Liver (tissue), 9 donors: ENCODE data around the gene MEDAG. TPM values are rescaled to one million over a fixed set of nuclear protein-coding genes. Genes with fewer than 3 reads are reported as not detected.

Source experiments
- DNase-seq: peaks from one replicate; pipeline ENCODE4 v3.0.0-alpha.2; 2017; ENCODE audit warnings: low spot score
- H3K27ac ChIP-seq, 2 donors: one replicate each; pipeline ENCODE4 v1.7.0; 2013; ENCODE audit warnings: inconsistent platforms in 2 of 2, low read length in 2 of 2, control low read depth in 1 of 2, low read depth in 1 of 2, mild to moderate bottlenecking in 1 of 2
- H3K27me3 ChIP-seq, 4 donors: one replicate each; pipeline versions ENCODE4 v1.6.1 to v1.7.0; 2013; ENCODE audit warnings: low read length in 3 of 4, inconsistent platforms in 1 of 4, mild to moderate bottlenecking in 1 of 4, moderate library complexity in 1 of 4; ENCODE audit not compliant: control insufficient read depth in 4 of 4, insufficient read depth in 4 of 4
- H3K36me3 ChIP-seq, 4 donors: one replicate each; pipeline versions ENCODE4 v1.6.1 to v1.7.0; 2013; ENCODE audit warnings: low read length in 3 of 4, mild to moderate bottlenecking in 3 of 4, low read depth in 1 of 4, moderate library complexity in 1 of 4; ENCODE audit not compliant: control insufficient read depth in 4 of 4, insufficient read depth in 3 of 4
- H3K4me1 ChIP-seq, 4 donors: one replicate each; pipeline versions ENCODE4 v1.6.1 to v1.7.0; 2013; ENCODE audit warnings: low read length in 3 of 4, mild to moderate bottlenecking in 3 of 4, moderate library complexity in 1 of 4; ENCODE audit not compliant: control insufficient read depth in 4 of 4, insufficient read depth in 4 of 4
- H3K4me3 ChIP-seq, 3 donors: one replicate each; pipeline versions ENCODE4 v1.6.1 to v1.7.0; 2013; ENCODE audit warnings: low read length in 3 of 3, control low read depth in 1 of 3, low read depth in 1 of 3, mild to moderate bottlenecking in 1 of 3
- H3K9ac ChIP-seq, 2 donors: one replicate each; pipeline ENCODE4 v1.7.0; 2013; ENCODE audit warnings: low read length in 2 of 2, mild to moderate bottlenecking in 2 of 2, moderate library complexity in 2 of 2, control low read depth in 1 of 2, low read depth in 1 of 2
- H3K9me3 ChIP-seq, 4 donors: one replicate each; pipeline versions ENCODE4 v1.6.1 to v1.7.0; 2013; ENCODE audit warnings: low read length in 3 of 4; ENCODE audit not compliant: control insufficient read depth in 4 of 4
- EGR1 ChIP-seq, 2 donors: IDR thresholded peaks; 2 replicates each; pipeline ENCODE4 v1.6.1; 2016 to 2018; ENCODE audit warnings: antibody characterized with exemption in 2 of 2, low read depth in 2 of 2
- FOXA1 ChIP-seq: IDR thresholded peaks from 2 replicates; pipeline ENCODE4 v1.6.1; 2016; ENCODE audit warnings: antibody characterized with exemption
- FOXA2 ChIP-seq: IDR thresholded peaks from 2 replicates; pipeline ENCODE4 v1.6.1; 2016; ENCODE audit warnings: antibody characterized with exemption
- GABPA ChIP-seq, 2 donors: IDR thresholded peaks in 1 of 2; conservative IDR thresholded peaks in 1 of 2; 2 replicates each; pipeline ENCODE4 v1.6.1; 2016; ENCODE audit warnings: antibody characterized with exemption in 2 of 2, mild to moderate bottlenecking in 1 of 2, moderate library complexity in 1 of 2
- HNF4A ChIP-seq, 2 donors: conservative IDR thresholded peaks; 2 replicates each; pipeline ENCODE4 v1.6.1; 2016; ENCODE audit warnings: antibody characterized with exemption in 2 of 2, mild to moderate bottlenecking in 2 of 2
- HNF4G ChIP-seq: IDR thresholded peaks from 2 replicates; pipeline ENCODE4 v1.6.1; 2016; ENCODE audit warnings: antibody characterized with exemption
- JUND ChIP-seq, 2 donors: IDR thresholded peaks; 2 replicates each; pipeline ENCODE4 v1.6.1; 2016; ENCODE audit warnings: antibody characterized with exemption in 2 of 2
- NR2F2 ChIP-seq: IDR thresholded peaks from 2 replicates; pipeline ENCODE4 v1.6.1; 2016; ENCODE audit warnings: antibody characterized with exemption
- RAD21 ChIP-seq, 2 donors: IDR thresholded peaks; 2 replicates each; pipeline ENCODE4 v1.6.1; 2016; ENCODE audit warnings: antibody characterized with exemption in 2 of 2, mild to moderate bottlenecking in 2 of 2
- RXRA ChIP-seq, 2 donors: IDR thresholded peaks; 2 replicates each; pipeline ENCODE4 v1.6.1; 2017 to 2018; ENCODE audit warnings: antibody characterized with exemption in 2 of 2, mild to moderate bottlenecking in 1 of 2
- SP1 ChIP-seq: IDR thresholded peaks from 2 replicates; pipeline ENCODE4 v1.6.1; 2018; ENCODE audit warnings: antibody characterized with exemption, mild to moderate bottlenecking
- TAF1 ChIP-seq: conservative IDR thresholded peaks from 2 replicates; pipeline ENCODE4 v1.6.1; 2016; ENCODE audit warnings: antibody characterized with exemption, mild to moderate bottlenecking
- YY1 ChIP-seq: IDR thresholded peaks from 2 replicates; pipeline ENCODE4 v1.6.1; 2016; ENCODE audit warnings: antibody characterized with exemption, mild to moderate bottlenecking
- WGBS: extraction: QIAGEN DNeasy Blood & Tissue Kit; methylation state at CpG from one replicate; pipeline ENCODE4 v1.1.7; 2013; 5-methylcytosine and 5-hydroxymethylcytosine counted together
- polyA plus RNA-seq, 2 donors: library from polyadenylated mRNA; stranded (reverse) in 1 of 2; unstranded in 1 of 2; fragments of 200-250 nt in 1 of 2; fragments of >200 nt in 1 of 2; fragmentation: Nextera tagmentation in 1 of 2; extraction: Ambion mirVana in 1 of 2; gene quantifications; one replicate each; pipeline versions ENCODE4 v1.2.1 to v1.2.3, GENCODE V29; 2013 to 2015
- total RNA-seq, 2 donors: library from RNA; depleted of rRNA; stranded (reverse); fragments of >200 nt; gene quantifications; one replicate each; pipeline ENCODE4 v1.2.3, GENCODE V29; 2014
- TF ChIP-seq, protein P1 (sequence below): fragments of 150-350 bp; IDR thresholded peaks from 2 replicates; pipeline ENCODE4 v1.5.1; 2017; ENCODE audit warnings: improper control_type of control experiment, low read depth, low read length; ENCODE audit not compliant: missing input control
- TF ChIP-seq, protein P2 (sequence below): IDR thresholded peaks from 2 replicates; pipeline ENCODE4 v1.6.1; 2016; ENCODE audit warnings: antibody characterized with exemption
- TF ChIP-seq, protein P3 (sequence below): IDR thresholded peaks from 2 replicates; pipeline ENCODE4 v1.6.1; 2016; ENCODE audit warnings: antibody characterized with exemption
- TF ChIP-seq, protein P4 (sequence below): IDR thresholded peaks from 2 replicates; pipeline ENCODE4 v1.6.1; 2016; ENCODE audit warnings: antibody characterized with exemption
- TF ChIP-seq, protein P5 (sequence below): IDR thresholded peaks from 2 replicates; pipeline ENCODE4 v1.6.1; 2016; ENCODE audit warnings: antibody characterized with exemption, mild to moderate bottlenecking
- donor health status: healthy.
- donor health status: healthy.
- donor health status: healthy.
- donor health status: healthy.
- donor health status: healthy.

MEDAG gene
- total and polyA plus RNA-seq, 4 donors: 0.05 to 0.50 (median 0.27) TPM

DNA sequence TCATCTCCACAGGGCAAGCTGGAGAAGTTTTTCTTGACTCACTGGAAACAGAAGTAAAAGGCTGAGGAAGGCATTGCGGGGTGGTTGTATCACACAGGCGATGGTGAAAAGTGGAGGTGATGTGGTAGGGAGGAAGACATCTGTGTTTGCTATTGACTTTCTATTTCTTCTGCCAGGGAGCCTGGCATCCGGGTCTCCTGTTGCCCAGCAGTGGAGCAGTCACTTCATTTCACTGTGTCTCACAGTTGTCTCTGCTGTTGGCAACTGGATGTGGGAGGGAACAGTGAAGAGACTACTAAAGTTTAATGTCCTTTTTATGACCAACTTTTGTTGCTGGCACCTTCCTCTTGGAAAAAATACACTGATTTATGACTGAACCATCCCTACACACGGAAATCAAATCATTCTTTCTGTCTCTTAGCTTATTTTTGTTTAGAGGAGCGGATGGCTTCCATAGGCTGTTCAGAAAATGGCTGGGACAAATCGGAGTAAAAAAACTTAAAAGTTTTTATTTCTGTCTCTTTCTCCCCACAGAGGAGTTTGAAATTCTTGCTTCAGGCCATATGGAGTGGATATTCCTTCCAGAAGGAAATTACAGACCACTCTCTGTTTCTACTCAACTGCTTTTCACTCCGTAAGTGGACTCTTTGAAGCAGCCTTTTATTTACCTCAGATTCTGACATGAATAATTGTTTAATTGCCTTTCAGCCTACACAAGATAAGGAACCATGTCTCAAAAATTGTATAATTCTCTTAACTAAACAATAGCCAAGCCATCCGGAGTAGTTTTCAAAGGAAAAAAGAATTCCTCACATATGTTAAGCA lies 23.8 kb upstream of the MEDAG start:
- peaks cover 0 to 4% (median 0%) of the 10 kb centered on the region in 4 donors for H3K9me3 ChIP-seq
- H3K36me3 ChIP-seq: no peaks in the 10 kb centered on the region
- no peak for DNase-seq
- no peaks in the 10 kb centered on the region for H3K4me1 ChIP-seq
- TF ChIP-seq, protein P1, sequence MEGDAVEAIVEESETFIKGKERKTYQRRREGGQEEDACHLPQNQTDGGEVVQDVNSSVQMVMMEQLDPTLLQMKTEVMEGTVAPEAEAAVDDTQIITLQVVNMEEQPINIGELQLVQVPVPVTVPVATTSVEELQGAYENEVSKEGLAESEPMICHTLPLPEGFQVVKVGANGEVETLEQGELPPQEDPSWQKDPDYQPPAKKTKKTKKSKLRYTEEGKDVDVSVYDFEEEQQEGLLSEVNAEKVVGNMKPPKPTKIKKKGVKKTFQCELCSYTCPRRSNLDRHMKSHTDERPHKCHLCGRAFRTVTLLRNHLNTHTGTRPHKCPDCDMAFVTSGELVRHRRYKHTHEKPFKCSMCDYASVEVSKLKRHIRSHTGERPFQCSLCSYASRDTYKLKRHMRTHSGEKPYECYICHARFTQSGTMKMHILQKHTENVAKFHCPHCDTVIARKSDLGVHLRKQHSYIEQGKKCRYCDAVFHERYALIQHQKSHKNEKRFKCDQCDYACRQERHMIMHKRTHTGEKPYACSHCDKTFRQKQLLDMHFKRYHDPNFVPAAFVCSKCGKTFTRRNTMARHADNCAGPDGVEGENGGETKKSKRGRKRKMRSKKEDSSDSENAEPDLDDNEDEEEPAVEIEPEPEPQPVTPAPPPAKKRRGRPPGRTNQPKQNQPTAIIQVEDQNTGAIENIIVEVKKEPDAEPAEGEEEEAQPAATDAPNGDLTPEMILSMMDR: no peak
- TF ChIP-seq TAF1 (no peak), NR2F2 (no peak), JUND (IDR thresholded peaks at IDR 0.05) (no peak)
- no peaks in the 10 kb centered on the region for H3K27me3 ChIP-seq
- no peak overlapping the region for H3K9ac ChIP-seq
- H3K27ac ChIP-seq: no peak overlapping the region
- WGBS: 69% methylated on average over 8 of the region's 8 CpGs
- no peak overlapping the region for H3K4me3 ChIP-seq

DNA sequence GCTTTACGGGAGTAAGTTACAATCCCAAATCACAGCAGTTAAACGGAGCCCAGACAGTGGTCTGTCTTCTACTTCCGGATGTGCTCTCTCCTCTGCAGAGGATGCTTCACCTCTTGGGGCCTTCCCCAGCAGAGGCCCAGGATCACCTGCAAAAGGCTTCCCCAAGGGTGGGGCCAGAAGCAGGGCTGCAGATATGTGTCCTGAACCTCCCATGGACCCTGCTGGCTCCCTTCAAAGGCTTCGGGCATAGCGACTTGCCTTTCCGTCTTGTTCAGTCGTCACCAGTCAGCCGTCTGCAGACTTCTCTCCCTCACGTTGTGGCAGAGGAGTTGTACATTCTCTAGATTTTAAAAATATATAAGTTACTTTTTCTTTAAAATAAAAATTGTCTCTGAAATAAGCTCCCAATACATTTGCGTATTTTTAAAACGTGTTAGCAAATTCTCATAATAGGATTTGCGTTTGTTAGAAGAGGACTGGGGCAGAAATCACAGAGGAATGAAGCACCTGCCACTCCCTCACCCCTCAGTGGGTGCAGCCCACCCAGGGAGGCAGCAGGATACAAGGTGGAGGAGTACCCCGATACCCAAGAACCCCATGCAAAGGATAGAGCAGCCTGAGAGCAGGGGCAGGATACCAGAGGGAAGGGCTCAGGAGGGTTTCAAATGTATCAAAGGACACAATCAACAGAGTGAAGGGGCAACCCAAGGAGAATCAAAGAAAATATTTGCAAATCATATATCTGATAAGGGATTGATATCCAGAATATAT lies 22.9 kb upstream of the MEDAG start:
- no peak for TF ChIP-seq HNF4G
- no peak for TF ChIP-seq FOXA2
- TF ChIP-seq TAF1: no peak
- TF ChIP-seq RAD21 (IDR thresholded peaks at IDR 0.05): no peak
- TF ChIP-seq RXRA (IDR thresholded peaks at IDR 0.05): no peak
- TF ChIP-seq, protein P2, sequence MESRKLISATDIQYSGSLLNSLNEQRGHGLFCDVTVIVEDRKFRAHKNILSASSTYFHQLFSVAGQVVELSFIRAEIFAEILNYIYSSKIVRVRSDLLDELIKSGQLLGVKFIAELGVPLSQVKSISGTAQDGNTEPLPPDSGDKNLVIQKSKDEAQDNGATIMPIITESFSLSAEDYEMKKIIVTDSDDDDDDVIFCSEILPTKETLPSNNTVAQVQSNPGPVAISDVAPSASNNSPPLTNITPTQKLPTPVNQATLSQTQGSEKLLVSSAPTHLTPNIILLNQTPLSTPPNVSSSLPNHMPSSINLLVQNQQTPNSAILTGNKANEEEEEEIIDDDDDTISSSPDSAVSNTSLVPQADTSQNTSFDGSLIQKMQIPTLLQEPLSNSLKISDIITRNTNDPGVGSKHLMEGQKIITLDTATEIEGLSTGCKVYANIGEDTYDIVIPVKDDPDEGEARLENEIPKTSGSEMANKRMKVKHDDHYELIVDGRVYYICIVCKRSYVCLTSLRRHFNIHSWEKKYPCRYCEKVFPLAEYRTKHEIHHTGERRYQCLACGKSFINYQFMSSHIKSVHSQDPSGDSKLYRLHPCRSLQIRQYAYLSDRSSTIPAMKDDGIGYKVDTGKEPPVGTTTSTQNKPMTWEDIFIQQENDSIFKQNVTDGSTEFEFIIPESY: no peak
- TF ChIP-seq, protein P1: no peak
- no peak for TF ChIP-seq HNF4A (conservative IDR thresholded peaks at IDR 0.05)
- TF ChIP-seq, protein P3, sequence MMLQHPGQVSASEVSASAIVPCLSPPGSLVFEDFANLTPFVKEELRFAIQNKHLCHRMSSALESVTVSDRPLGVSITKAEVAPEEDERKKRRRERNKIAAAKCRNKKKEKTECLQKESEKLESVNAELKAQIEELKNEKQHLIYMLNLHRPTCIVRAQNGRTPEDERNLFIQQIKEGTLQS: no peak
- TF ChIP-seq, protein P4, sequence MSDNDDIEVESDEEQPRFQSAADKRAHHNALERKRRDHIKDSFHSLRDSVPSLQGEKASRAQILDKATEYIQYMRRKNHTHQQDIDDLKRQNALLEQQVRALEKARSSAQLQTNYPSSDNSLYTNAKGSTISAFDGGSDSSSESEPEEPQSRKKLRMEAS: no peak
- no peak for TF ChIP-seq SP1
- no peak for TF ChIP-seq FOXA1
- no peak for TF ChIP-seq EGR1 (IDR thresholded peaks at IDR 0.05; ENCODE audit: low read depth in 2 of 2)
- TF ChIP-seq, protein P5, sequence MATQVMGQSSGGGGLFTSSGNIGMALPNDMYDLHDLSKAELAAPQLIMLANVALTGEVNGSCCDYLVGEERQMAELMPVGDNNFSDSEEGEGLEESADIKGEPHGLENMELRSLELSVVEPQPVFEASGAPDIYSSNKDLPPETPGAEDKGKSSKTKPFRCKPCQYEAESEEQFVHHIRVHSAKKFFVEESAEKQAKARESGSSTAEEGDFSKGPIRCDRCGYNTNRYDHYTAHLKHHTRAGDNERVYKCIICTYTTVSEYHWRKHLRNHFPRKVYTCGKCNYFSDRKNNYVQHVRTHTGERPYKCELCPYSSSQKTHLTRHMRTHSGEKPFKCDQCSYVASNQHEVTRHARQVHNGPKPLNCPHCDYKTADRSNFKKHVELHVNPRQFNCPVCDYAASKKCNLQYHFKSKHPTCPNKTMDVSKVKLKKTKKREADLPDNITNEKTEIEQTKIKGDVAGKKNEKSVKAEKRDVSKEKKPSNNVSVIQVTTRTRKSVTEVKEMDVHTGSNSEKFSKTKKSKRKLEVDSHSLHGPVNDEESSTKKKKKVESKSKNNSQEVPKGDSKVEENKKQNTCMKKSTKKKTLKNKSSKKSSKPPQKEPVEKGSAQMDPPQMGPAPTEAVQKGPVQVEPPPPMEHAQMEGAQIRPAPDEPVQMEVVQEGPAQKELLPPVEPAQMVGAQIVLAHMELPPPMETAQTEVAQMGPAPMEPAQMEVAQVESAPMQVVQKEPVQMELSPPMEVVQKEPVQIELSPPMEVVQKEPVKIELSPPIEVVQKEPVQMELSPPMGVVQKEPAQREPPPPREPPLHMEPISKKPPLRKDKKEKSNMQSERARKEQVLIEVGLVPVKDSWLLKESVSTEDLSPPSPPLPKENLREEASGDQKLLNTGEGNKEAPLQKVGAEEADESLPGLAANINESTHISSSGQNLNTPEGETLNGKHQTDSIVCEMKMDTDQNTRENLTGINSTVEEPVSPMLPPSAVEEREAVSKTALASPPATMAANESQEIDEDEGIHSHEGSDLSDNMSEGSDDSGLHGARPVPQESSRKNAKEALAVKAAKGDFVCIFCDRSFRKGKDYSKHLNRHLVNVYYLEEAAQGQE: no peak
- TF ChIP-seq YY1: no peak
- no peak for TF ChIP-seq NR2F2
- no peak for TF ChIP-seq JUND (IDR thresholded peaks at IDR 0.05)
- TF ChIP-seq GABPA (IDR thresholded peaks at IDR 0.05 in 1 of 2, conservative IDR thresholded peaks at IDR 0.05 in 1 of 2): no peak
- no peak overlapping the region for H3K27ac ChIP-seq
- H3K4me1 ChIP-seq: no peaks in the 10 kb centered on the region
- no peak overlapping the region for H3K9ac ChIP-seq
- H3K36me3 ChIP-seq: no peaks in the 10 kb centered on the region
- no peak for DNase-seq
- 78% methylated on average over 13 of the region's 13 CpGs for WGBS
- H3K9me3 ChIP-seq: peaks cover 0 to 4% (median 0%) of the 10 kb centered on the region in 4 donors
- H3K4me3 ChIP-seq: no peak overlapping the region
- no peaks in the 10 kb centered on the region for H3K27me3 ChIP-seq
